NCI-H345 treated with DMSO at 0.1 percent for 48 hours (cell line): ENCODE results near the gene CHRNA4.
"Not testable (repeated sequence)": the region's sequence is repeated elsewhere in the genome, so short reads cannot be mapped to it uniquely, and the experiment has no call there.

Source experiments
- DNase-seq: peaks from one replicate; lab custom pipeline; 2025; ENCODE audit not compliant: unreplicated experiment; lab: John Stamatoyannopoulos, UW

Gene CHRNA4

DNA sequence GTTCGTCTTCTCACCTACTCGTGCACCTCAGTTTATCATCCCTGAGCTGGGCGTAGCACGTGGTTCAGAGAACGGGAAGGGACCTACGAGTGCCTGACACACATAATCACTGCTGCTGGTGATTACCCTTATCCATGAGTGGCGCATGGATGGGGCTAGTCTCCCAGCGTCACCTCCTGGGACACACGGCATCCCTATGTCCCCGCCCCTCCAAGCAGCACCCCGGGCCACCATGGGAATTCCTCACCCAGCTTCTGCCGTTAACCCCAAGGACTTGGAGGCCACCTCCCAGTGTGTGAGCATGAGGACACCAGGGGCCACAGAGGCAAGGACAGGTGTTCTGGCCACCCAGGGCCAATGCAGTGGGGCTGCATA lies 9.8 kb downstream of the CHRNA4 start:
- DNase-seq = no peak

DNA sequence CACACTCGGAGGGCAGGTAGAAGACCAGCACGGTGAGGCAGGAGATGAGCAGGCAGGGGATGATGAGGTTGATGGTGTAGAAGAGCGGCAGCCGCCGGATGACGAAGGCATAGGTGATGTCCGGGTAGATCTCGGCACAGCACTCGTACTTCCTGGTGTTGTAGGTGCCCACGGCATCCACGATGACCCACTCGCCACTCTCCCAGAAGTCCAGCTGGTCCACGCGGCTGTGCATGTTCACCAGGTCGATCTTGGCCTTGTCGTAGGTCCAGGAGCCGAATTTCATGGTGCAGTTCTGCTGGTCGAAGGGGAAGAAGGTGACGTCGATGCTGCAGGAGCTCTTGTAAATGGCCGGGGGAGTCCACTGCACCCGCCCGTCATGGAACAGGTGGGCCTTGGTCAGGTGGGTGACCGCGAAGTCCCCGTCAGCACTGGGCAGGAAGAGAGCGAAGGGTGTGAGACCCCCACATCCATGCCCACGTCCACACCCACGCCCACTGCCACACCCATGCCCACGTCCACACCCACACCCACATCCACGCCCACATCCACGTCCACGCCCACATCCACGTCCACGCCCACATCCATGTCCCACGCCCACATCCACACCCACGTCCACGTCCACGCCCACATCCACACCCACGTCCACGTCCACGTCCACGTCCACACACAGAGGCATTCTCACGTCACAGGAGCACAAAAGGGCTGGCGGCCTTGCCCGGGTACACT lies 10.4 kb downstream of the CHRNA4 start:
- no peak for DNase-seq

DNA sequence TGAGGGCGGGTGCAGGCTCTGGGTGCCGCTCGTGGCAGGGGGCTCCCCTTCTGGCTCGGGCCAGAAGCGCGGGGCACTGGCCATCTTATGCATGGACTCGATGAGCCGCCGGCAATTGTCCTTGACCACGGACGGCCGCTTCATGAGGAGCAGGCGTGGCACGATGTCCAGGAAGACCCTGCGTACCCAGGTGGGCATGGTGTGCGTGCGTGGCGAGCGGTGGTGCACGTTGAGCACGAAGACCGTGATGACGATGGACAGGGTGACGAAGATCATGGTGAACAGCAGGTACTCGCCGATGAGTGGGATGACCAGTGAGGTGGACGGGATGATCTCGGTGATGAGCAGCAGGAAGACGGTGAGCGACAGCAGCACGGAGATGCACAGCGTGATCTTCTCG lies 11.0 kb downstream of the CHRNA4 start:
- no peak for DNase-seq

DNA sequence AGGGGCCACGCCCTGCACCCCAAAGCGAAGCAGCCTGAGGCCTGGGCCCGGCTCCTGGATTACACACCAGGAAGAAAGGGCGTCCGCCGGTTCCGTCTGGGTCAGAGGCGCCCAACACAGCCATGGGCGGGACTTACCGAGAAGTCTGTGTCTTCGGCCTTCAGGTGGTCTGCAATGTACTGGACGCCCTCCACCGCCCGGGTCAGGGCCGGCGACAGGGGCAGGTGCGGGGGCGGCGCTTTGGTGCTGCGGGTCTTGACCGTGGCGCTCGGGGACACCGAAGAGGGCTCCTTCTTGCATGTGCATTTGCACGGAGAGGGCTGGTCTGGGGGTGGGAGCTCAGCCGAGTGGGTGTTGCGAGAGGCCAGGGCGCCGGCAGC lies 11.6 kb downstream of the CHRNA4 start:
- no peak for DNase-seq

DNA sequence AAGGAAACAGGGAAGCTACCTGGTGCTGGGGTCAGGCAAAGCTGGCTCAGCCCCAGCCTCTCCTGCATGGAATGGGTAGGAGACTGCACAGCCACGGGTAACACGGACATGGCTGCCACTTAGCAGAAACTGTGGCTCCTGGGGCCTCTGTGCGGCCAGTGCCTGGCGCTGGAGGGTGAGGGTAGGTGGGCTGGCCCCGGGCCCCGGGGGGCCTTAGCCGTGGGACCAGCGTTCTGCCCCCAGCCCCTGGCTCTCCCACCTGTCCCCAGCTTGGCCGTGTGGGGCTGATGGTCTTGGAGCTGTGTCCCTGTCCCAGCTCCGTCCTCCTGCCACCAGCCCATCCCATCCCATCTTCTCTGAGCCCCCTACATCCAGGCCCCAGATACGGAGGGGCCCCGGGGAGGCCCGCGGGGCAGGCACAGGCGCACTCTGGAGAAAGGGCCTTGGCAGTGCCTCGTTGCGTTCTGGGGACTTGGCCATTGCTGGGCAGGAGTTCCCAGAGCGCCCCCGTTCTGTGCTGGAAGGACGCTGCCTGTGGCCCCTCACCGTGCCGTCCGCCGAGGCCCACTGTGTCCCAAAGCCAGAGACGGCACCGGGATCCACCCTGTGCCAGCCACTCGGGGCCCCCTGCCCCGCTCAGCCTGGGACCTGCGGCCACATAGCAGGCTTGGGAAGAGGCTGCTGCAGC lies 12.2 kb downstream of the CHRNA4 start:
- no peak for DNase-seq

DNA sequence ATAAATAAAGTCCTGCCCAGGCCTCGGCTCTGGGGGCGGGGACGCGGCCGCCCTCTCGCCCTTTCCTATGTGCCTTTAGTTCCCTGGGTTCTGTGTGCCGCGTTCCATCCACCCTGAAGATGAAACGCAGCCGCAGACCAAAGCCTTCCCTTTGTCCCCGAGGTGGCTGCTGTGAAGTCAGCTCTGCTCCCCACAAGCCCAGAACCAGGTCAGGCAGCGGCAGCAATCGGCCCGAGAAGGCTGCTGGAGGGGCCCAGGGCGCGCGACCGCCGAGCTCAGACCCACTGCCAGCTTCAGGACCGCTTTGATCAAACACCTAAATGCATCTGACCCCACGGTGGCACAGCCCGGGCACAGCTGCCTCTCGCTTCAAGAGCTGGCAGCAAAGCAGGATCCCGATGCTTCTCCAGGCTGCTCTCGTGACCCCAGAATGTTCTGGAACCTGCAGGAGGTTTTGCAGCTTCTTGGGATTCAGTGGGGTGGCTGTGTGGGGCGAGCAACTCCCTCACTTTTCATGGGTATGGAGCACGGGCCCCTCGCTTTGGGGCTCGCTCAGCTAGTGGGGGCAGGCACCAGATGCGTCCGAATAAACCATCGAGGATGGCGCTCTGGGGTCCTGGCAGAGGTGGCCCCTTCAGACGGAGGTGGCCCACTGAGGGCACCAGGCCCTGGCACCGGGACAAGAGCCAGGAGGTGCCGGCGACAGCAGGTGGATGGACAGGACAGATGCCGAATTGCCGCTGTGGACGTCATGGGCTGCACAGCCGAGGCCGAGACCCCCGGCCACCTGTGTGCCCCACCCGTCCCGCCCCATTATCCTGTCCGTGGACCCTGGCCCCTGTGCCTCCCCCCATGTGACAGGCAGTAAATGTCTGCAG lies 13.0 kb downstream of the CHRNA4 start:
- no peak for DNase-seq

DNA sequence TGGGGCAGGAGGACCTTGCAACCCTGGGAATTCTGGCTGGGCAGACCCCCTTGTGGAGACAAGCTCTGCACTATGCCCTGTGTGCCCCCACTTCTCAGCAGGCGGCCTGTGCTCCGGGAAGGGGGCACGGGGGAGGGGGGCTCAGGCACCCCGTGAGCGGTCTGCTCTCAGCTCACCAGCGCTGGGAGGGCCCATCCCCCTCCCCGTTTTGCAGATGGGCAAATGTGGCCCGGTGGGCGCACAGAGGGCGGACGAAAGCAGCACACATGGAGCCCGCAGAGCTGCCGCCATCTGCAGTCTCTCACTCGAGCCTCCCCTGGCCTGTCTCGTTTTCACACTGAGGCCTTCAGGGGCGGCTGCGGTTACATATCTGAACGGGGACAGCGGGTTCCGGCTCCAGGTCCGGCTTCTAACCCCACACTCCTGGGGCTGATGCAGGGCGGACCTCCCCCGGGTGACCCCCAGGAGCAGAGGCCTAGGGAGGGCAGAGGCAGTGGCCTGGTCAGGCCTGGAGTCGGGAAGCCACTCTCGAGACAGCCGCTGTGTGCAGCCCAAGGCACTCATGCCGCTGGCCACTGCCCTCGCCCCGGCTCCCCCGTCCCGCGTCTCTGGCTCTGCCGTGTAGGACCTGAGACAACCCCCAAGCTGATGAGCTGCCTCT lies 13.9 kb downstream of the CHRNA4 start:
- DNase-seq = no peak

DNA sequence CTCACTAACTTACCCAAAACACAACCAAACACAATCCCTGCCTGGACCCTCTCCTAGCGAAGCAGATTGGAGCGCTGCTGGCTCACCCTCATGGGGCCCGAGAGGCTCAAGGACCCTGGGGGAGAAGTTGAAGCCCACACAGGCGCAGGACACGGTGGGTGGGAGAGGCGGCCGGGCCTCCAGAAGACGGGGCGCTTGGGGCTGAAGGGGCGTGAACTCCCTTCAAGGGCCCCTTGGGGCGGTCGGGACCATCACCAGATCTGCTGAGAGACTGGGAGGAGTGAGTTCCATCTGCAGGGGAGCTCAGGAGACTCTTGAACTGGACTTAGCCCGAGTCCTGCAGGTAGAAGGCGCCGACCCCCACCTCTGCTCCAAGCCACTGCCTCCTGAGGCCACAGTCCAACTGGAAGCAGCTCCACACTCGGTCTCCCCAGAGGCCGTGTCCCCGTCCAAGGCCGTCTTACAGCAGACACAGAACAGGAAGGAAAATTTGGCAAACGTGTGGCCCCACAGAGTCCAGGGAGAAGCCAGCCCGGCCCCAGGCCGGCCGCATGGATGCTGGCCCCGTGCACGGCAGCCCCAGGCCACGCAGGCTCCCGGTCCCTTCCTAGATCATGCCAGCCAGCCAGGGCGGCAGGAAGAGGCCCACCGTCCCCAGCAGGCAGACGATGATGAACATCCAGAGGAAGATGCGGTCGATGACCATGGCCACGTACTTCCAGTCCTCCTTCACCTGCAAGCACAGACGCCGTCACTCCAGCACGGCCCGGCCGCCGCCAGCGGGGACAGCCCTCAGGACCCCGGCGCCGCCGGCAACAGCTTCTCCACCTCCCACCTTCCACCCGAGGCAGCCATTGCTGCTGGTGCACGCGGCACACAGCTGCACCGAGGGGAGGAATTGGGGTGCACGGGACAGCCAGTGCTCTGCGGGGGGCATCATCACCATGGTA lies 14.7 kb downstream of the CHRNA4 start:
- no peak for DNase-seq

DNA sequence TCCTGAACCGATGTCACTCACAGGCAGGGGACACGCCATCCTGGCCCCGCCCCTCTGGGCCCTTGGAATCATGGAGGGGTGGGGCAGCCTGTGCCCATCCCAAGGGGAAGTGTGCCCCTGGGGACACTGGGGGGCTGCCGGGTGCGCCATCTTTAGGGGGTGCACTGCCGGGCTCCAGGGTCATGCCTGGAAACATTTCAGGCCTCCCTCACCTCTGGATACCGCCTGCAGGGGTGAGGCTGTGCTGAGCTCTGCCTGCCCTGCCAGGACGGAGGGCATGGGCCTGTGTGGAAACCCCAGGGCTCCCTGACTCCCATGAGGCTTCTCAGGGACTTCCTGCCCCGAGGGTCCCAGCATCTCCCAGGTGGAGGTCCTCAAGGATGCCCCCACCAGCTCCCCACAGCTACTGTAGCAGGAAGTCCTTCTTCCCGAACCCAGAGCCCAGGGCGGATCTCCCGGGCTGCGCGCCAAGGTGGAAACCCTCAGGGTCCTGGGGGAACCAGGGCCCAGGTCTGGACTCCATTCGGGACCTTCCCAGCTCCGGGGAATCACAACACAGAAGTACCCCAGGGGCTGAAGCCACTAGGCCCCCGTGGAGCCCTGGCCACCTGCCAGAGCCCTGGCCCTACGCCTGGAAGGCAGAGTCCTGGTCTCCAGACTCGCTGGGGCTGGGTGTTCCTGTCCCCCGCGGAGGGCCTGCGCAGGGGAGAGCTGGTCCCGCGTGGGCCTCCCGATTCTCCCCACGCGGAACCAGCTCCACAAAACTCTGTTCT lies 15.6 kb downstream of the CHRNA4 start:
- DNase-seq = peak; percentile 32

DNA sequence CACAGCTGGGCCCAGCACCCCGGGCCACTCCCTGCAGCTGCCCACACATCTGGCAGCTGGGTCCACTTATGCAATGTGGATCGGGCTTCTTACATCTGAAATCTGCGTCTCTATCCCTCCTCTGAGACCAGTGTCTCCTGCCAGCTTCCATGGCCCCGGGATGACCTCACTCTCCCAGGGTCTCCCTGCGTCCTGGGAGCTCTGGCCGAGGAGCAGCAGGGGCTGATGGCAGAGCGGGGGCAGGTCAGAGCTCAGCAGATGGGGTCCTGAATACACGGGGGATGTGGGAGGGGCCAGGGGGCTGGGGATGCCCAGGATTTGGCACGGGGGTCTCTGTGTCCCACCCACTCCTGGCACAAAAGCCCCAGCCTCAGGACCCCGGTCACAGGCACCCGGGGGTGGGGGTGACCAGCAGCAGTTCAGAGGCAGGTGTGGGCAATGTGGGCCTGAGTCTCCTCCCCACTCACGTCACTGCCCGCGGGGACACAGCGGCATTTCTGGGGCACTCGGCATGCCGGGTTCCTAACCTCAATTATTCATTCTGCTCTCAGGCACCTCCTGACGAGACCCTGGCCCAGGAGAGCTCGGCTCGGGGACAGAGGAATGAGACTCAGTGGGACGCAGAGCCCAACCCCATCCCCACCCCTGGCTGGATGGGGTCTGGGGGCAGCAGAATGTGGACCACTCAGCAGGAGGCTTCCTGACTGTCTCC lies 16.4 kb downstream of the CHRNA4 start:
- no peak for DNase-seq

DNA sequence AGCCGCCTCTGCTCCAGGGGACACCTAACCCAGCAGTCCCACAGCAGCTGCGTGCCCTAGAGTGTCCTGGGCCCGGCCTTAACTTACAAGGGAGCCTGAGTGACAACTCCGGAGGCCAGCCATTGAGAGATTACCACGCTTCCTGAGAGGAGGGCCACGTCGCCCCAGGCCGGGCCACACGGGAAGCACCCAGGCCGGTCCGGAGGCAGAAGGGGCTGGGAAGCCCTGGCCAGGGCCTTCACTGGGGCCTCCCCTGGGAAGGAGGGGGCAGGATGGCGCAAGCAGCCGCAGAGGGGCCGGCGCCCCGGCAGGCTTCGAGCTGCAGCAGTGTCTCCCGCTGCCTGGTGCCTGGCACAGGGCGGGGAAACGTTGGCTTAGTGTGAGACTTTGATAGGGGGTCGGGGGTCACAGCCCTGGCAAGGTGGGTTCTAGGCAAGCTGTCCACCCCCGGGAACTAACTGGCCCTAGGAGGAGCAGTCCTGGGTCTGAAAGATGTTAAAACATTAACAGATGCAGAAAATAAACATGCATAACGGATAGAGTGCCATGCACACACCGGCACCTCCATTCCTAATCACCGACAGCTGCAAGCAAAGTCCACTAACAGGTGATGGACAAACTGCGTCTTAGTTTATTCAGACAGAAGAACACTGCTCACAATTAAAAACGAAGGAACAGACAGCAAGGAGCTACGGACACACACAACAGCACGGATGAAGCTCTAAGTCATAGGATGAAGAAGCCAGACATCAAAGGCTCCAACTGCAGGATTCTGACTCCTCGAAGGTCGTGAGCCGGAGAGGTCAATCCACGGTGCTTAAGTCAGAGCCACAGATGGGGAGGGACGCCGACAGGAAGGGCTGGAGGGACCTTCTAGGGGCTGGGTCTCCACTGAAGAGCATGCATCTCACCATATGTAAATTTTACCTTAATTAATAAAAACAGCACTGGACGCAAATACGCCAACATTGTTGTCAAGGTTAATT lies 17.4 kb downstream of the CHRNA4 start:
- DNase-seq = no peak

DNA sequence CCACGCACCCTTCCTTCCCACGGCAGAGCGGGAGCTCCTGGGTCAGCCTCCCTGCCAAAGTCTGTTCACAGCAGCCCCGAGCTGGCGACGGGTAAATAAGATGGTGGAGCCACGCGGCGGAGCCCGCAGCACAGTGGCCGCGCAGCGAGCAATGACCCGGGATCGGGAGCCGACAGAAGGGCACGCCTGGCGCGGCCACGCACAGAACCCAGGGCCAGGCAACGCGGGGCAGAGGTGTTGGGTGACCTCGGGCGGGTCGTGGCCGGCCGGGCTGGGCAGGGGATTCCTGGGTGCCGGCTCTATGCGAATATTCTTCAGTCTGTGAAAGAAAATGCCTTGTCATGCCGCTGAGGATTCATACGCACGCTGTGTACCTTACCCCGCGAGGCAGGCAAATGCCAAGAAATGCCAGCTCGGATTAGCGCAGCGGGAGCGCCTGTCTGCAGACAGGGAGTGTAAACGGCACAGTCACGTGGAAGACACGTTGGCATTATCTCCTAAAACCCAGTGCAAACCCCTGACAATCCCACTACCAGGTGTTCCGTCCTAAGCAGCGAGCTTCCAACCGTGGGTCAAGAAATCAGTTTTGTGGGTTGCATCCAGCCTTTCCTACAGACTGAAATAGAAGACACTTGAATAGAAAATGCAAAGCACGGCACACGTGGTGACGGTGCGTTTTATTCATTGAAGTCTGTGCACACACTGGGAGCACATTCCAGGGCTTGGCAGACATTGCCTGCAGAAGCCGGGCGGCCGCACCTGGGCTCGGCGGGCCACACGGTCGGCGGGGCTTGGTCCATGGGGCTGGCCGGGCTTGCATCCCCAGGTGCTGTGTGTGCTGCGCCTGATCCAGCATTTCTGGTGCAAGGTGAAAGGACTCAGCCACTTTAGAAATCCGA lies 18.3 kb downstream of the CHRNA4 start:
- DNase-seq = no peak

DNA sequence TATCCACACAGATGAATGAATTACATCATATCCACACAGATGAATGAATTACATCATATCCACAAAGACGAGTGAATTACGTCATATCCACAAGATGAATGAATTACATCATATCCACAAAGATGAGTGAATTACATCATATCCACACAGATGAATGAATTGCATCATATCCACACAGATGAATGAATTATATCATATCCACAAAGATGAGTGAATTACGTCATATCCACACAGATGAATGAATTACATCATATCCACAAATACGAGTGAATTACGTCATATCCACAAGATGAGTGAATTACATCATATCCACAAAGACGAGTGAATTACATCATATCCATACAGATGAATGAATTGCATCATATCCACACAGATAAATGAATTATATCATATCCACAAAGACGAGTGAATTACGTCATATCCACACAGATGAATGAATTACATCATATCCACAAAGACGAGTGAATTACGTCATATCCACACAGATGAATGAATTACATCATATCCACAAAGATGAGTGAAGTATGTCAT lies 20.9 kb downstream of the CHRNA4 start:
- not testable (repeated sequence) for DNase-seq

DNA sequence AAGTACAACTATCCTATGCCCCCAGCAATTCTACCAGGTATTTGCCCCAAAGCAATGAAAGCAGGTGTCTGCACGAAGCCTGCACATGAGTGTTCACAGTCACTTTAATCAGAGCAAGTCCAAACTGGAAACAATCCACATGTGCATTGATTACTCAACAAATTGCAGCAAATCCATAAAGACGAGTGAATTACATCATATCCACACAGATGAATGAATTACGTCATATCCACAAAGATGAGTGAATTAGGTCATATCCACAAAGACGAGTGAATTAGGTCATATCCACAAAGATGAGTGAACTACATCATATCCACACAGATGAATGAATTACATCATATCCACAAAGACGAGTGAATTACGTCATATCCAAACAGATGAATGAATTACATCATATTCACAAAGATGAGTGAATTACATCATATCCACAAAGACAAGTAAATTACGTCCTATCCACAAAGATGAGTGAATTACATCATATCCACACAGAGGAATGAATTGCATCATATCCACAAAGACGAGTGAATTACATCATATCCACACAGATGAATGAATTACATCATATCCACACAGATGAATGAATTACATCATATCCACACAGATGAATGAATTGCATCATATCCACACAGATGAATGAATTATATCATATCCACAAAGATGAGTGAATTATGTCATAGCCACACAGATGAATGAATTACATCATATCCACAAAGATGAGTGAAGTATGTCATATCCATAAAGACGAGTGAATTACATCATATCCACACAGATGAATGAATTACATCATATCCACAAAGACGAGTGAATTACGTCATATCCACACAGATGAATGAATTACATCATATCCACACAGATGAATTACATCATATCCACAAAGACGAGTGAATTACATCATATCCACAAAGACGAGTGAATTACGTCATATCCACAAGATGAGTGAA lies 21.7 kb downstream of the CHRNA4 start:
- DNase-seq = not testable (repeated sequence)

DNA sequence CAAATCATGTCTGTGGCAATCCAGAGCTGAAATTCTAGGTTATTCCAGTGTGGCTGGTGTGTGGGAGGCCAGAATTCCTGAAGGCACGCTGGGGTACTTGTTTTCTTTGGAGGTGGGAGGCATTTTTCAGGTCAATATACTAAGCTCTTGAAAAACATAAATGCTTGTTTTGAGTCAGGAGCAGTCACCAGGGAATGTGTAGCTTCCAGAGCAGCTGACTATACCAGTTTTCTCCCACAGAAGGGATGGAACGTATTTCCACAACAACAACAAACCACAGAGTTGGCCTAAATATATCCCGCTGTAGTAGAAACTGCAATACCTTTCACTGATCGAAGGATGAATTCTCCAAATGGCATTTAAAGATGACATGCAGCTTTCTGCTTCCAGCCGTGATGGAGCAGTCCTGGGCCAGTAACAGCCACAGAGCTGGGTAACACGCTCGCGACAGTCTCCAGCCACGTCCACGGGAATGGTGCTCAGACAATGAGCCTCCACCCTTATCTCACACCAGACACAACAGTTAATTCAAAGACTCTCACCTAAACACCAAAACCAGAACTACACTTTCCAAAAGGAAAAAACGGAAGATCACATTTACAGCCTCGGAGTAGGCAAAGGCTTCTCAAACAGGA lies 23.2 kb downstream of the CHRNA4 start:
- DNase-seq = no peak
